Measurements from ENCODE around the gene STAG1.
"Not testable (repeated sequence)": the region's sequence is repeated elsewhere in the genome, so short reads cannot be mapped to it uniquely, and the experiment has no call there.

Gene STAG1

DNA sequence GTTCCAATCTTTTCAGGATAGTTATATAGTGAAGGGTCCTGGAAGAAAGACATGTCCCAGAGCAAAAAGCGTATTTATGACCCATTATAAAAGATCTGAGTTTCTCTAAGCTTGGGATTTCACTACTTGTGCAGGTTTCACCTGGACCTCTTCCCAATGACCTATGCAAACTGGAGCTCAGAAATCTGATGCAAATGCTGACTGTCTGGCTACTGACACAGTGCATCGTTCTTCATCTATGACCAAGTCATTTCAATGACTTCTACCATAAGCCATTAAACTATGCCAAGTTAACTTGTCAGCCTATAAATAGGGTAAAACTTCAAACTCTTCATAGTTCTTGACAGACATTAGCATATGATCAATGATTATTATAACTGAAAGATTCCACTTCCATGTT is 11.1 kb downstream of the STAG1 start:
- DNase-seq: no peak

DNA sequence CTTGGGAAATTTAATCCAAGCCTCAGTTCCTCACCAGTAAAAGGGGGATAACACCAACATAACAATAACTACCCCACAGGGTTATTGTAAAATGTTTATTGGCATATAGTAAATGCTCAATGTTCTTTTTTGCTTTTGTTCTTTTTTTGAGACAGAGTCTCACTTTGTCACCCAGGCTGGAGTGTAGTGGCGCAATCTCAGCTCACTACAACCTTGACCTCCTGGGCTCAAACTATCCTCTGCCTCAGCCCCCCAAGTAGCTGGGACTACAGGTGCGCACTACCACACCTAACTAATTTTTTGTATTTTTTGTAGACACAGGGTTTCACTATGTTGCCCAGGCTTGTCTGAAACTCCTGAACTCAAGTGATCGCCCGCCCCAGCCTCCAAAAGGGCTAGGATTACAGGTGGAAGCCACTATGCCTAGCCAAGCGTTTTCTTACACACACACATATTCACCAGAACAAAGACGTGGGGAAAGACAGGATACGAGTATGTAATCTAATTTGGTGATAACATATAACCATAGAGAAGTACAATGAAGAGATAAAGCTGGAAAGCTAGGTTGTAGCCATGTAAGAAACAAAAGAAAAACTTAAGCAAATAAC is 11.7 kb downstream of the STAG1 start:
- no peak for DNase-seq

DNA sequence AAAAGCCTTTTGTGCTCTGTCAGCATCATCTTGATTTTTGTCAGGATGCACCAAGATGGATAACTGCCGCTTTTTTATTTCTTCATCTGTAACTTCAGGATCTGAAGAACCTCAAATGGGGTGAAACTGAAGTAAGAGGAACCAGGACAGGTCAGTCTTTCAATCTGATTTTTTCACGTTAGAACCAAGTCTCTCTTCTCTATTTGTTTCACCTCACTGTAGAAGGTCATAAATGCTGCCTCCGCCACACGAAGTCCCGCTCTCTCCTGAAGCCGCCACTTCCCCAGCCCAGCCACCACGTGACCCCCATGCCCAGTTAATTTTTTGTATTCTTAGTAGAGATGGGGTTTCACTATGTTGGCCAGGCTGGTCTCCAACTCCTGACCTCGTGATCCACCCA is 15.2 kb downstream of the STAG1 start:
- not testable (repeated sequence) for DNase-seq

DNA sequence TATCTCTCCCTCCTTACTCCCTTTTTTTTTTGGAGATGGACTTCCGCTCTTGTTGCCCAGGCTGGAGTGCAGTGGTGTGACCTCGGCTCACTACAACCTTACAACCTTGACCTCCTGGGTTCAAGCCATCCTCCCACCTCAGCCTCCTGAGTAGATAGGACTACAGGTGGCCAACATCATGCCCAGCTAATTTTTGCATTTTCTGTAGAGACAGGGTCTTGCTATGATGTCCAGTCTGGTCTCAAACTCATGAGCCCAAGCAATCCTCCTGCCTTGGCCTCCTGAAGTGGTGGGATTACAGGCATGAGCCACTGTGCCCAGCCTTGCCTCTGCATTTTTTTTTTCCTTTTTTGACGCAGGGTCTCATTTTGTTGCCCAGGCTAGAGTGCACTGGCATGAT is 17.1 kb downstream of the STAG1 start:
- no peak for DNase-seq

DNA sequence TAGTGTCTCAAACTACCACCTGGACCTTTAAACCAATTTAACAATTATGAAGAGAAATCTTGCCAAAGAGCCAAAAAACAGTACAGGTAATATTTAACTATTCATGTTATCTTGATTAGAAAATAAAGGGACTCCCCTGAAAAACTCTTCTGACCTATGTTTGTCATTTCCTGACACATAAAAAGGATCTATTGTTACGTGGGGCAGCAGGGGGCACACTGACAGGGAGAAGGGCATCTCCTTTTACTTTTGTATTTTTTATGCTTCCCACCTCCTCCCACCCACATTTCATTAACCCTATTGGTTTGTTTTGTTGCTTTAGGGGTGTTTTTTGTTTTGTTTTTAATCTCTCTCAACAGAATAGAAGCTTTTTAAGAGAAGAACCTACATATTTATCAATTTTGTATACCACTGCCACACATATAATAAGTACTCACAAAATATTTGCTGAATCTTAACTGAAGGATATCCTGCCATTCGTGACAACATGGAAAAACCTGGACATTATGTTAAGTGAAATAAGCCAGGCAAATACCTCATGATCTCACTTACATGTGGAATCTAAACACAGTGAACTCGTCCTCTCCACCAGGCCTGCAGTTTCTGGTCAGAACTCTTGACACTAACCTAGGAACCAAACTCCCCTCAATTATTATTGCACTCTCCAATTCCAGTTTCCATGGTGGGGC is 17.7 kb downstream of the STAG1 start:
- DNase-seq: no peak

DNA sequence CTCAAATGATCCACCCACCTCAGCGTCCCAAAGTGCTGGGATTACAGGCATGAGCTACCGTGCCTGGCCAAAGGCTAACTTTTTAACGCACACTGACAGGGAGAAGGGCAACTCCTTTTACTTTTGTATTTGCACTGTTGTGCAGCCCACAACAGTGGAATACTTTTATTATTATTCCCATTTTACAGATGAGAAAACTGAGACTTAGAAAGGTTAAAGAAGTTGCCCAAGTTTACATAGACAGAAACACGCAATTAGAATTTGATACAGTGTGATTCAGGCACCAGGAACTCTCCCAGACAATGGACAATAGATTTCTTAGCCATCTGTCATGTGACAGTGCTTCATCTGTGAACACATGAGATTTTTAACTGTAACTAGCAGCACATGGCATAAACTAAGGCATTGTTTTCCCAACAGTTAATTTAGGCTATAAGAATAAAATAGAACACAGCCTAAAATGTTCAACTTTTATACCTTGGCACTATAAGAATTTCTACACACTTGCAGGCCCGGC is 18.8 kb downstream of the STAG1 start:
- no peak for DNase-seq

DNA sequence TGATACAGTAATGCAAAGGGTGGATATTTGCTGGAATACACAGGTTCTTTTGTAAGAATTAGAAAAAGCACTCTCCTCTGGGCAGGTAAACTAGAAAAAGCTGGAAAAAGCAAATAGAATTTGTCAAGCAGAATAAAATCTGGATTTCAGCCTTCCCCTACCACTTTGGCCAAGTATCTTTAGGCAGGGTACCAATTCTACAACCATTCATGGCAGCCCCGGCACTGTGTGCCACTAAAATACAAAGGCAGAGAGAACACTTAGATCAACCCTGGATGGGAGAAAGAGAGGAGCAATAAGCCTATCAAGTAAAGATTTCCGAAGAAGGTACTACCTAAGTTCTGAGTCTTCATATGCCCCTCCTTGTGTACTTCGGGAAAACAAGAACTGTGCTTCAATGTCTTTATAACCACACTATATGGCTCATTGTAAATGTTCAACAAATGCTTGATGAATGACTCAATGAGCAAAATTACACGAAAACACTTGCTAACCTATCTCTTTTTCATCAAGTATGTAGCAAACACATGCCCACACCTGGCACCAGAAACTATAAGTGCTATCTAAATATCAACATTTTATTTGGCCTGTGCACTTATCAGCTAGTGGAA is 20.8 kb downstream of the STAG1 start:
- no peak for DNase-seq

DNA sequence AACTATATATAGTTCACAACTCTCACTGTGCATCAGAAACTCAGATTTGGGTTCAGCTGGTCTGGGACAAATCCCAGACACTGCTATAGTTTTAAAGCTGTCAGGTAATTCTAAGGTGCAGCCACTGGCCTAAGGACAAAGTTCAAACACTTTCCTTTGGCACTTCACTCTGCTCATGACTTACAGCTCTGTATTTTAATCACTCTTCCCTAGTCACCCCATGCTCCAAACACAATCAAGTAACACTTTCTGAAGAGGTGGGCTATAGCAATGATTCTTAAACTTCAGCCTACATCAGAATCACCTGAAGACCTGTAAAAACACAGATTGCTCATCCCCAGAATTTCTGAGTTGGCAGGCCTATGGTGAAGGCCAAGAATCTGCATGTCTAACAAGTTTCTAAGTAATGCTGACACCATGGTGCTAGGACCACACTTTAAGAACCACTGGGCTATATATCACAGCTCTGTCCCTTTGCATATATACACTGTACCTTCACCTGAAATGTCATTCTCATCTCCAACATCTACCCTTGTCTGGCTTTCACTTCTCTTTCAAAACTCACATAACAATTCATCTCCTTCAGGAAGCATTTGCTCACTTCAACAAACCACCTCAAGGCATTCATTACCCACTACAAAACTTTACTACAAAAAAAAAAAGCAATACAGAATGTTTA is 21.4 kb downstream of the STAG1 start:
- DNase-seq: no peak

DNA sequence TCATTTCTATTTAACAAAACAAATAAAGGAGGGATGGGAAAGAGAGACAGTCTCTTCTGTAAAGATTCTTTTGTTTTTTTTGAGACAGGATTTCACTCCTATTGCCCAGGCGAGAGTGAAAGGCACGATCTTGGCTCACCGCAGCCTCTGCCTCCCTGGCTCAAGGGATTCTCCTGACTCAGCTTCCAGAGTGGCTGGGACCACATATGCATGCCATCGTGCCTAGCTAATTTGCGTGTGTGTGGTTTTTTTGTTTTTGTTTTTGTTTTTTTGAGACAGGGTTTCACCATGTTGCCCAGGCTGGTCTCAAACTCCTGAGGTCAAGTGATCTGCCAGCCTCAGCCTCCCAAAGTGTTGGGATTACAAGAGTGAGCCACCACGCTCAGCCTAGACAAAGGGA is 23.3 kb downstream of the STAG1 start:
- DNase-seq: no peak

DNA sequence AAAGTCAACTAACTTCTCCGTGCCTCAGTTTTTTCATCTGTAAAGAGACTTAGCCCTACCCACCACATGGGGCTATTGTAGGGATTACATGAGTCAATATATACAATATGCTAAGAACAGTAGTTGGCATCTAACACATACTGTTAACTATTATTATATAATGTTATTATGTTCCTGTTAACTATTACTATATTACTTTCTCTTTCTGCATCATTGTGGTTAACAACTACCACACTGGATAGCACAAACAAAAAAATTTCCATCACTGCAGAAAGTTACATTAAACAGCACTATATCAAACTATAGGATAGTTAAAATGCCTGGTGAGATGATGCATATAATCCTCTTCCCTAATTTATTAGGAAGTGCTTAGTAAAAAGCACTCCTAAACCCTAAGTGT is 23.7 kb downstream of the STAG1 start:
- DNase-seq: no peak

DNA sequence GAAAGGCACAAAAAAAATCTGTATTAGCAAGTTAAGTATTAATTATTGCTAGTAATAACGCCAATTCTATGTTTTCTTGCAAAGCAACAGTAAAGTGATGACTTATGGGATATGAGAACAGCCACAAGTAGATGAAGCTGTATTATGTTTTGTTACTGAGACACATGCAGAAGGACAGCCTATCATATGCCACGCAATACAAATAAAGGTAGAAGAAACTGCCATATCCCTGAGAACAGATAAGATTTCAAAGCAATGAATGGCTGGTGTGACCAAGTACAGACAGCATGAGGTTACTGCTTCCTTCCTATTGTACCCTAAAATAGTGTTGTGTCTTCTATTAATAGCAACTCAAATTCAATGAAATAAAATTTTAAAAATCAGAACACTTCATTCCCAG is 26.7 kb downstream of the STAG1 start:
- DNase-seq: no peak

DNA sequence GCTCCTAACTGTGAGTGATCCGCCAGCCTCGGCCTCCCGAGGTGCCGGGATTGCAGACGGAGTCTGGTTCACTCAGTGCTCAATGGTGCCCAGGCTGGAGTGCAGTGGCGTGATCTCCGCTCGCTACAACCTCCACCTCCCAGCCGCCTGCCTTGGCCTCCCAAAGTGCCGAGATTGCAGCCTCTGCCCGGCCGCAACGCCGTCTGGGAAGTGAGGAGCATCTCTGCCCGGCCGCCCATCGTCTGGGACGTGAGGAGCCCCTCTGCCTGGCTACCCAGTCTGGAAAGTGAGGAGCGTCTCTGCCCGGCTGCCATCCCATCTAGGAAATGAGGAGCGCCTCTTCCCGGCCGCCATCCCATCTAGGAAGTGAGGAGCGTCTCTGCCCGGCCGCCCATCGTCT is 29.3 kb downstream of the STAG1 start:
- DNase-seq: not testable (repeated sequence)

DNA sequence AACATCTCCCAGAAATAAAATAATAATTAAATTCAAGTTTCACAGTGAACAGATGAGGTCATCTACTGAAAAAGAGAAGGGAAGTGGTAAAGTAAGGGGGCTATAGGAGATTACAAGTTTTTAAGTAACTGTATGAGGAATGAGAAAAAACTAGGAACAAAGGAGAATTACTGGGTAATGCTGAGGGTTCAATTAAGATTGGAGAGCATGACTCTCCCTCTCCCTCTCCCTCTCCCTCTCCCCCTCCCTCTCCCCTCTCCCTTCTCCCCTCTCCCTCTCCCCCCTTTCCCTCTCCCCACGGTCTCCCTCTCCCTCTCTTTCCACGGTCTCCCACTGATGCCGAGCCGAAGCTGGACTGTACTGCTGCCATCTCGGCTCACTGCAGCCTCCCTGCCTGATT is 29.8 kb downstream of the STAG1 start:
- DNase-seq: not testable (repeated sequence)

DNA sequence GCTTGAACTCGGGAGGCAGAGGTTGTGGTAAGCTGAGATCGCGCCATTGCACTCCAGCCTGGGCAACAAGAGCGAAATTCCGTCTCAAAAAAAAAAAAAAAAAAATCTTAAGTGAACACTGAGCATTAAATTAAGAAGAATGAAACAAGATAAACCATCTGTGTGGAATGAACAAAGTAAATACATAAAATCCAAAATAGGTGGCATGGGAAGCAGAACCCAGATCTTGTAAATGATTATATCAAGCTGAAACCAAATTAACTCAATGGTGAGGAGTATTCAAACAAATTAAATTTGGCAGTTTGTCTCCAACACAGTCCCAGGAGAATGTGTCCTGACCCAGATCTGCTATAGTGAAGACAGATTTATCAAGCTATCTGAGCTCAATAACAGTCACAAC is 32.1 kb downstream of the STAG1 start:
- no peak for DNase-seq

DNA sequence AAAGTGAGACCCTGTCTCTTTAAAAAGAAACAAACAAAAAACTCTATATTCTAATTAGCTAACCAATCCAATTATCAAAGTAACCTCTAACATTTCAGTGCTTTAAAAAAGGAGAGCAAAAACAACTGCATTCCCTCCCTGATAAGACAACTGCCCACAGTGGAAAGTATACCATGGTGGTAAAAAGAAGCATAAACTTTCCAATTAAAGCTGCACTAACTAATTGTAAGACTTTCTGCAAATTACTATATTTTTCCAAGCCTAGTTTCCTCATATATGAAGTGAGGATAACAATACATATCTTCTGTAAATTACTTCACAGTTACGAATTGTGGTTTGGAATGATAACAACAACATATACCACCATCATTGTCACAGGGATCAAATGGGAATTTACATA is 35.5 kb downstream of the STAG1 start:
- no peak for DNase-seq

DNA sequence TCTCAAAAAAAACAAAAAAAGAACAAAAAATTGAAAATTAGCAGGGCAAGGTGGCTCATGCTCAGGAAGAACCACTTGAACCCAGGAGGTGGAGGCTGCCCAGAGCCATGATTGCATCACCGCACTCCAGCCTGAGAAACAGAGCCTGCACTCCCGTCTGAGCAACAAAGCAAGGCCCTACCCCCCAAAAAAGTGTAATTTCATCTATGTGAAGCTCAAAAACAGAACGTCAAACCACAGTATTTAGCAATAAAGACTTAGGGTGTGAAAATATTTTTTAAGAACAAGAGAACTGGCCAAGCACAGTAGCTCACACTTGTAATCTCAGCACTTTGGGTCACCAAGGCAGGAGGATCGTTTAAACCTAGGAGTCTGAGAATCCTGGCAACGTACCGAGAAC is 38.2 kb downstream of the STAG1 start:
- DNase-seq: no peak

DNA sequence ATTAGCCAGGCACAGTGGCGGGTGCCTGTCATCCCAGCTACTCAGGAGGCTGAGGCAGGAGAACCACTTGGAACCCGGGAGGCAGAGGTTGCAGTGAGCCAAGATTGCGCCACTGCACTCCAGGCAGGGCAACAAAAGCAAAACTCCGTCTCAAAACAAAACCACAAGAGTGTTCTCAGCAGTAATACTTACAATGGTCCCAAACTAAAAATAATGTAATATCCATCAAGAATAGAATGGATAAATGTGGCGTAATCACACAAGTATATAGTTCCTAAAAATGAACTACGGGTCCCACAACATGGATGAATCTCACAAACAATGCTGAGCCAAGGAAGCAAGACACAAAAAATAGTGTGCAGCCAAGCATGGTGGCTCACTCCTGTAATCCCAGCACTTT is 39.2 kb downstream of the STAG1 start:
- no peak for DNase-seq

DNA sequence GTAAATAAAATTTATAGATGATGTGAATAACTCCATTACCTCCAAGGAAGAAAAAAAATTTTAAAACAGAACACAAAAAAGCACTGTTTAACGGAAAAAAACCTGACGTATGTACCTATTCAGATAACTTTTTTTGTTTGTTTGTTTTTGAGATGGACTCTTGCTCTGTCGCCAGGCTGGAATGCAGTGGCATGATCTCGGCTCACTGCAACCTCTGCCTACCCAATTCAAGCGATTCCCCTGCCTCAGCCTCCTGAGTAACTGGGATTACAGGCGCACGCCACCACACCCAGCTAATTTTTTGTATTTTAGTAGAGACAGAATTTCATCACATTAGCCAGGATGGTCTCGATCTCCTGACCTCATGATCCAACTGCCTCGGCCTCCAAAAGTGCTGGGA is 40.3 kb downstream of the STAG1 start:
- not testable (repeated sequence) for DNase-seq

DNA sequence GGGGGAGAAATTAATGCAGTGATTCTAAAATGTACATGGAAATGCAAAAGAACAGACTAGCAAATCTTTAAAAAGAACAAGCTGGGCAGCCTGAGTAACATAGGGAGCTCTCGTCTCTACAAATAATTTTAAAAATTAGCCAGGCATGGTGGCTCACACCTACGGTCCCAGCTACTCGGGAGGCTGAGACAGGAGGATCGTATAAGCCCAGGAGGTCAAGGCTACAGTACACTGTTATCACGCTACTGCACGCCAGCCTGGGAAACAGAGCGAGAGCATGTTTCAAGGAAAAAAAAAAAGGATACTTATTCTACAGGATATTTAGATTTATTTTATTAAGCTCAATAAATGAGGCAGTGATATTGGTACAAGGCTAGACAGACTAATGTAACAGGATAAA is 40.9 kb downstream of the STAG1 start:
- no peak for DNase-seq

DNA sequence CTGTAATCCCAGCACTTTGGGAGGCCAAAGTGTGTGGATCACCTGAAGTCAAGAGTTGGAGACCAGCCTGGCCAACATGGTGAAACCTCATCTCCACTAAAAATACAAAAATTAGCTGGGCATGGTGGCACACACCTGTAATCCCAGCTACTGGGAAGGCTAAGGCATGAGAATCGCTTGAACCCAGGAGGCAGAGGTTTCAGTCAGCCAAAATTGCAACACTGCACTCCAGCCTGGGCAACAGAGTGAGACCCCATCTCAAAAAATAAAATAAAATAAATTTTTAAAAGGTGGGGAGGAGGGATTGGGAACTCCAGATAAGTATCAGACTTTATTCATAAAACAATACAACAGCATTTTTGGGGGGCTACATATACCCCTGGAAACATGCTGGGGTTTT is 42.4 kb downstream of the STAG1 start:
- not testable (repeated sequence) for DNase-seq

DNA sequence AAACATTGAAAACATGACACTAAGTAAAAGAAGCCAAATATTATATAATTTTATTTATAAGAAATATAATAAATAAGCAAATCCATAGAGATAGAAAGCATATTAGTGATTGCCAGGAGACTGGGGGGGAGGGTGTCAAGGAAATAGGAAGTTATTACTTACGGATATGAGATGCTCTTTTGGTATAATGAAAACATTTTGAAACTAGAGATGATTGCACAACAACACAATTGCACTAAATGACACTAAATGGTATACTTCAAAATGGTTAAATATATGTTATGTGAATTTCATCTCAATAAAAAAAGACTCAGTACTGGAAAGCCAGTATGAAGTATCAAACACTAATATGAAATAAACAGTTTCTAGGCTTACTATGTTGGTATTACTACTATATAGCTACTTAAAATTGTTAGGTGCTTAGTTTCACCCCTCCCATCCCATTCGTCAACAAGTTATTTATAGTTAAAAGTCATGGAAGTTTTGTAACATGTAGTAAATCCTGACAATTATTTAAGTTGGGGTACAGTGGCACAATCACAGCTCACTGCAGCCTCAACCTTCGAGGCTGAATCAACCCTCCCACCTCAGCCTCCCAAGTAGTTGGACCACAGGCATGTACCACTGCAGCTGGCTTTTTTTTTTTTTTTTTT is 43.7 kb downstream of the STAG1 start:
- DNase-seq: no peak

DNA sequence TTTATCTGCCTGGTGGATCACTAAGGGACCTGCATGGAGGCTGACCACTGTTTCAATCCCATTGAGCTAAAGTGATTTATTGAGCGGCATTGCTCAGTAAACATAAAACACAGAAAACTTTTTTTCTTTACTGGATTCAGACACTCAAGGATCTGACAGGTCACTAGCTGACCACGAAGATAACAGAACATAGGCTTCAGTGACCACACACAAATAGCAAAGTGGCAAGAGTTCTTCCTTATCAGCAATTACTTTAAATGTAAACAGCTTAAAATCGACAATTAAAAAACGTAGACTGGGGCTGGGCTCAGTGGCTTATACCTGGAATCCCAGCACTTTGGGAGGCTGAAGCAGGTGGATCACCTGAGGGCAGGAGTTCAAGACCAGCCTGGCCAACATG is 48.7 kb downstream of the STAG1 start:
- DNase-seq: no peak

DNA sequence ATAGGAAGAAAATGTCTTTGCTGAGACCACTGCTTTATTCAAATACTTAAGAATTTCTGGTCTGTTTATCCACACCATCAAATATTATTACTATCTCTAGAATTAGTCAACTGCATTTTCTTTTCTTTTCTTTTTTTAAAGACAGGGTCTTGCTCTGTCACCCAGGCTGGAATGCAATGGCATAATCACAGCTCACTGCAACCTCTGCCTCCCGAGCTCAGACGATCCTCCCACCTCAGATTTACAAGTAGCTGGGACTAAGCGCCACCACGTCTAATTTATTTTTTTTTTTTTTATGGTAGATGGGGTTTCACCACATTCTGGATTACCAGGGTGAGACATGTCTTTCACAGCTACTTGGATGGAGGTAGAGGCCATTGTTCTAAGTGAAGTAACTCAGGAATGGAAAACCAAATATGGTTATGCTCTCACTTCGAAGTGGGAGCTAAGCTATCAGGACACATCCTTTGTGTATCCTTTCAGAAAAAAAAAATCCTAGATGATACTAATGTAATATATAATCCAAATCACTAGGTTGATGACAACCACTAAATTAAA is 52.8 kb downstream of the STAG1 start:
- DNase-seq: no peak
